ENCODE results near the gene LILRA5.
"Not testable (repeated sequence)": the region's sequence is repeated elsewhere in the genome, so short reads cannot be mapped to it uniquely, and the experiment has no call there.

The LILRA5 gene

DNA sequence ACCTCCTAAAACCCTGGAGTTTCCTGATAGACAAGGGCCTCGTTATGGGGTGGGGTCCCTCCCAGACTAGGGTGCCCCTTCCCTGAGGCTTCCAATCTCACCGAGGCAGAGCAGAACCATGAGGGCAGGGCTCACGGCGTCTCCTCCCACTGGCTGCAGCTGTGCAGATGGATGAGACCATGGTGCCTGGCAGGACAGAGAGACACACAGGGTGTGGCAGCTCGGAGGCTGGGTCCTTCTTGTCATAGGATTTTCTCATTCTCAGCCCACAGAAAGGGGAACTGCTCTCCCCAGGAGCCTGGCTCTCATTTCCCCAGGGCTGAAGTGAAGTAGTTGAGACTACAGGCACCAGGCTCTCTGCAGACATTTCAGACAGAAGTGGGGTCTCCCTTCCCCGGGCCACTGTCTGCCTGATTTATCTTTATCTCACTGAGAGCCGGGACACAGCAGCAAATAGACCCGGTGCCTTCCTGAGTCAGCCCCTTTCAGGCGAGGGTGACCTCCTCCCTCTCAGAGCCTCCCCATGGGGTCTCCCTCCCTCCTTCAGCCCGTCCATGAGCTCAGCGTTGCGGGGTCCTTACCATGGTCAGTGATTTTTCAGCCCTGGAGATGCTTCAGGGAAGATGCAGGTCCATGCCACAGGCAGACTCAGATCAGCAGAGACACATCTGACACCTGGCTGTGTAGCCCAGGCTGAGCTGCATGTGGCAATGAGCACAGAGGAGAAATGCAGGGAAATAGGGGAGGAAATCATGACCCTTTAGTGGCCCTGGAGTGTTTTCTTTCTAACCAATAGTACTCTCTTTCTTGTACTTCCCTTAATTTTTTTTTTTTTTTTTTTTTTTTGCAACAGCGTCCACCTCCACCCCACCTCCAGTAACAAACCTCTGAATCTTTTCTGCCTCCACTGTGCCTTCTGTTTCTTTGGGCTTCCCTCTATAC, at the start of gene LILRA5:
LILRA5 (minus strand) TSS at position 731 of the 942 bp plus-strand sequence; CDS start at position 584, 147 bp downstream.
- DNase-seq (ENCODE audit: low spot score) = no peak

DNA sequence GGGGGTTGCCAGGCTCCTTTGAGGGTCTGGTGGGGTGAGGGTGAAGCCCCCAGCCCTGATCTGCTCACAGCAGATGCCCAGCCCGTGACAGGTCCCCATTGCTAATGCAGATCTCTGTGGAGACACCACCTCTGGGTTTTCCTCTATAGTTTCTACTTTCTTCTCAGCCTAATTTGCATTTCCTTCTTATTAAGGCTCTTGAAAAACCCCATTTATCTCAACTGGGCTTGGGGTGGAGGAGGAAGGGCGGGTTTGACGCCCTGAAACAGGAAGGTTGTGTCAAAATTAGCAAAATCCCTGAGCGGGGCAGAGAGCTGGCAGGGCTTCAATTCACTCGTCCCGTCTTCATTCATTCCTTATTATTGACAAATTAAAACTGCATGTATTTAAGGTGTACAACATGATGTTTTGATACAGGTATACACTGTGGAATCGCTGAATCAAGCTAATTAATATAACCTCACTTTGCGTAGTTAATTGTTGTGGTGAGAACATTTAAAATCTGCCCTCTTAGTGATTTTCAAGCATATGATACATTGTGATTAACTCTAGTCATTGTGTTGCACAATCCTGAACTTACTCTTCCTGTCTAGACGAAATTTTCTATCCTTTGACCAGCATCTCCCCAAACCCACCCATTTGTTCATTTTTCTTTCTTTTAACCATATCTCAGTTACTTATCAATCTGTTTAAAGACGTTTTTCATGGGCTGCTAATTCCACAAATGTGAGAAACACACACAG, 48.9 kb upstream of the LILRA5 start:
- not testable (repeated sequence) for DNase-seq (ENCODE audit: low spot score)

DNA sequence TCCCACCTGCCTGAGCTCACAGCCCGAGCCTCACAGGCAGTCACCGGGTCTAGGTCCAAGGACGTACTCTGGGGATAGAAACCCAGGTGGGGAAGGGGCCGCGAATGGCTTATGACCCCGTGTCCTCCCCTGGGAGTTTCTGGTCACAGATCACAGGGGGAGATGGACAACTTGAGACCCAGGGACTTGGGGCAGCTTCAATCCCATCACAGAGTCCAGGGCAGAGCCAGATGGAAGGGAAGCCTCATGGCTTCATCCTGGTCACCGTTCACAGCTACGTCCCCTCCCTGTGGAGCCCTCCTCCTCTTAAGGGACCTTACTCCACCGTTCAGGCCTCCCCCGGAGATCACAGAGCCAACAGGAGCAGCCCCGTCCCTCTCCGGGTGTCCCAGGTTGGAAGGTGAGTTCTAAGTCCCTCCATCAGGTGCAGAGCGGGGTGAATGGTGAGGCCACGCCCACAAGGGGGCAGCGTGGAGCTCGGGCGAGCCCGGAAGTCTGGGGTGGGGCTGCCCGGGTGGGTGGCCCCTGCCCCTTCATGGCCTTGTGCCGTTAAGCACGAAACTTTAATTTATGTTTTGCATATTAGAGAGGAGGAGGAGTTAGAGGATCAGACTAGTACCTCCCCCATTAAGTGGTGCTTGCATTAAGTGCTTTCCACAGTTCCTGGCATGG, 46.3 kb upstream of the LILRA5 start:
- peak; percentile 58 for DNase-seq (ENCODE audit: low spot score)

DNA sequence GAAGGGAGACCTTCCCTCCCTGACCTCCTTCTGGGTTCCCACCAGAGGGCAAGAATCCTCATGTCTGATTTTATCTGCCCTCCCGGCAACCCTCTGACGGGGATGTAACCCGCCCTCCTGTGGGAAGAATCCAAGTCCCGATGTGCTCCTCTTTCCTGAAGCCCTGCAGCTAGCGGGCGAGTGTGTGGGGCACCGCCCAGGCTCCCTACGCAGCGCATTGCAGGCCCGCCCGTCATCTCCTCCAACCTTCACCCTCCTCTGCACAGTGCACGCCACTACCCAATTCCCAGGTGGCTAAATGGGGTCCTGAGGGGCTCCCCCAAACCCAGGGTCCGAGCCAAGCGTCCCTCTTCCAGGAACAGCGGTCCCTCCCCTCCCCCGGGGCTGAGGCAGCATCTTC, 44.4 kb upstream of the LILRA5 start:
- DNase-seq (ENCODE audit: low spot score) = no peak

DNA sequence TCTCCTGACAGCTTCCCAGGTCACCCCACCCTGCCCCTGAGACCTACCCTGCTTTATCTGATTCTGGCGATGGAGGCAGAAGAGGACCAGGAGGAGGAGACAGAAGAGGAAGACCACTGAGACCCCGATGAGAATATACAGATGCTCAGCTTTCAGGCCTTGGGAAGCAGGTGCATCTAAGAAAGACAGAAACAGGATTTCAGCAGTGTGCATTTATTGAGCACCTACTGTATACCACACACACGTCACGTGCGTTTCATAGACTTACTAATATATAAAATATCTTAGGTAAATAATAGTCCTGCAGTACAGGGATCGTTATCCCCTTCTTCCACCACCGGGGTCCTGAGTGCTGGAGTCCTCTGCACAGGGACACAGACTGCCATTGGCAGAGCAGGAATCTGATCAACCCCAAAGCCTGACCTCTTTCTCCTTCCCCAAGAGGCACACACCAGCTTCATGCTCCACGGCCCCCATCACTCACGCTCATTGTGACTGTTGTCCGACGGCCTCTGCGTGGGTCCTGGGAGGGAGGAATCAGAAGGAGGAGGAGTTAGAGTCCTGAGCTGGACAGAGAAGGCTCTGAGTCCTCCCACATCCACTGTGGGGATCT, 43.6 kb upstream of the LILRA5 start:
- no peak for DNase-seq (ENCODE audit: low spot score)

DNA sequence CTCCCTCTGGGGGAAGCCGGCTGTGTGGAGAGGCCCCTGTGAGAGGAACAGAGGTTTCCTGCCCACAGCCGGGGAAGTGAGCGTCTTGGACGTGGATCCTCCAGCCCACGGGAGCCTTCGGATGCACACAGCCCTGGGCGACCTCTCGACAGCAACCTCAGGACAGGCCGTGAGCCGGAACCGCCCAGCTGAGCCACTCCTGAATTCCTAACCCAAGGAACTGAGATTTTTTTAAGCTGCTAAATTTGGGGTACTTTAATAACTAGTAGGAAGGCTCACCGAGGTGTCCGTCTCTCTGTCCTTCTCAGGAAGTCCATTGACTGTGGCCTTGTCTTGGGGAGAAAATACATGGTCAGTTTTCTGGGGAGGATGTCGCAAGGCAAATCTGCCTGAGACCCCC, 42.7 kb upstream of the LILRA5 start:
- DNase-seq (ENCODE audit: low spot score) = no peak

DNA sequence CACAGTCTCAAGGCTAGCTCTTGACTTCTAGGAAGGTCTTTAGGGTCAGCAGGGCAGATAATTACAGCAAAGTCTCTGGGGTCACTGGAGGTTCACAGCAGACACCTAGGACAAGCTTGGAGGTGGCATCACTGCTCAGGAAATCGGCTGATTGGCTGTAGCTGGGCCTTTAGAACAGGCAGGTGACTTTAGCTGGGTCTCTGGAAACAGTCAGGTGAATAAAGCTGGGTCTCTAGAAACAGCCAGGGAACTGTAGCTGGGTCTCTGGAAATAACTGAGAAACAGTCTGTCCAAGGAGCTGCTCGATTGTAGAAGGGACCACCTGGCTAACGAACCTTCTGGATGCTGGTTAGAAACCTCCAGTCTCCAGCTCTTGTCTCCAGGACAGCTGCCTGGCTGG, 41.8 kb upstream of the LILRA5 start:
- no peak for DNase-seq (ENCODE audit: low spot score)

DNA sequence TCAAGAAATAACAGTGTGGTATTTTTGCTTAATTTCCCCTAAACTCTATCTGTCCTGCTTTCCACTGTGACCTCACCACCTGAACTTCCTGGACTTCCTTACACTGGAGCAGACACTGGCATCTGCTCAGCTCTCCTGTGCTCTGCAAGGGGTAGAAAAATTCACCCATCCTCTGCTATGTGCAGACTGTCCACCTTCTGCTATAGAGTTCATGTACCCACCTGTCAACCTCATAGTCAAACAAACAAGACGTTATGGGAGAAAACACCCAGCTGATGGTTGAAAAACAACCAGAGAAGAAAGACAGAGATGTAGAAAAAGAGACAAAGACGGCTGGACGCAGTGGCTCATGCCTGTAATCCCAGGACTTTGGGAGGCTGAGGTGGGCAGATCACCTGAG, 39.6 kb upstream of the LILRA5 start:
- DNase-seq (ENCODE audit: low spot score) = no peak

DNA sequence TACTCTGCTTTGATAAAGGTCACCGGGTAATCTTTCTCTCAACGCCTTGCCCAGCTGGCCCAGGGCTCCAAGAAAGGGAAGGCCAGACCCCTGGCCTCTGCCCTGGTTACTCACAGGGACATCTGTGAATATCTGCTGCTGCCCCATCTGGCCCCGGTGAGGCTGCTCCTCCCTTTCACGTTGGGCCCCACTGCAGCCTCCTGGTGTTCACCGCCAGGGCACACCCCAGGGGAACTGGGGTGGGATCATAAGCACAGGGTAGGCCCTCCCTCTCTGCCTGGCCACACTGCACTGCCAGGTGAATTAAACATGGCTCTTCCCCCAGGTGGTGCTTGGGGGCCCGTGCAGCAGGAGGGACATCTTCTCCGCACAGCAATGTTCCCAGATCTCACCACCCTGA, 39.1 kb upstream of the LILRA5 start:
- DNase-seq (ENCODE audit: low spot score) = no peak

DNA sequence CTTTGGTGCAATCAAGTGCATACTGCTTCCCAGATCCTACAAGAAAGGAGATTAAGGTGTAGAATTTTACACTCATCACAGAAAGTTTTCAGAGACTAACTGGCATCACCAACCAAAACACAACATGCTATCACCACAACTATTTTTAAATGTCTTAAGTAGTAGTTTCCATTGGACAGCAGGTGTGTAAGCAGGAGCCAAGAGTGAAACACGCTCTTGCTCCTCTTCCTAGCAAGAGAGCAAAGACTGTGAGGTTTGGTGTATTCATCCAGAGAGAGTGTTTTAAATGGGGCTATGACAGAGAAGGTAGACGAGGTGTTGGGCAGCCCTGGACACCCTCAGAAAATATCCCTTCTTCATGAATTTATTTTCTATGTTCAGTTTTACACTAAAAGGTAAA, 38.5 kb upstream of the LILRA5 start:
- DNase-seq (ENCODE audit: low spot score) = no peak

DNA sequence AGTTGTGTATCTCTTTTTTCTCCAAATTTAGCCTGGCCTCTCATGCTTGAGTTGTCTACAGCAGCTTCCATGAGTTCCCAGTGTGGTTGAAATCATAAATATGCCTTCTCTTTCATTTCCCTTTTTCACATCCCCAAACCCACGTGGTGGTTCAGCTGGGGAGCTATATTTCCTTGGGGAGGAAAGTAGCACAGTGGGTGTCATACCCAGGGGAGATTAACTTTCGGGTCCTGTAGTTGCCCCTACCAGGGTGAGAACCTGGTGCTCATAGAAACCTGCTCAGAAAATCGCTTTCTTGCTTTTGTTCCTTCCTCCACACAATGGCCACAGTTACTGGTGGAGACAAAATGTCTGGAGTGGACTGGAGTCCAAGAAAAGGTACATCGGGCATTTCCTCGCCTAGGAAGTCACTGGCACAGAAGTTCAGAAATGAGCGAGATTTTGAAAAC, 33.0 kb upstream of the LILRA5 start:
- DNase-seq (ENCODE audit: low spot score) = no peak

DNA sequence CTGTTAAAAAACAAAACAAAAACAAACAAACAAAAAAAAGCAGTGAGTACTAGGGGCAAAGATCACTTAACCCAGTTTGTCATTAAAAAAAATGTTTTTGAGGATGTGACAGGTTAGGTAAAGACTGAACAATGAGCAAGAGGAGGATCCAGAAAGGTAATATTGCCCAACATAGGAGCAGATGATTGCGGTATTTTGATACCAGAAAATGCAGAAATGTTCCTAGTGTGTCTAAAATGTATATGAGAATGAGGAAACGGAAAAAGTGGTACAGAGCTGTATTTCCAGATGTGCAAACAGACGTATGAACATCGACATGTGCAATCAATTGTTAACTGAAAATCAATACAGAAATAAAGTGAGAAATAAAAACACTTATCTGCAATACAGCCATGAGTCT, 30.9 kb upstream of the LILRA5 start:
- no peak for DNase-seq (ENCODE audit: low spot score)

DNA sequence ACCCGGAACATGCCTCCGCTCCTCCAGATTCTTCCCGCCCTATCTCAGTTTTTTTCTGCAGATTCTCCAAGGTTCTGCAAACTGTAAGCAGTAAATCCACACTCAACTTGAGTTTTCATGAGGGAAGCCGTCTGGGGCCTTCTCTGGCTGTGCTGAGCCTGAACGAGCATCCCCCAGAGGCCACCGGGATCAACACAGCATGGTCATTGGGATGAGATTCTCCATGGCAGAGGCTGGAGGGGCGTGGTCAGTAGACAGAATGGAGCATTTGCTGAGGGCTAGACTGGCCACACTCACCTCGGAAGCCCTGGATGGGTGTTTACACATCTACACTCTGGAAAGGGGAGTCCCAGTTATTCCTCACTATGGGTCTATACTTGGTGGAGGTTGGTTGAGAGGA, 28.3 kb upstream of the LILRA5 start:
- DNase-seq (ENCODE audit: low spot score) = no peak

DNA sequence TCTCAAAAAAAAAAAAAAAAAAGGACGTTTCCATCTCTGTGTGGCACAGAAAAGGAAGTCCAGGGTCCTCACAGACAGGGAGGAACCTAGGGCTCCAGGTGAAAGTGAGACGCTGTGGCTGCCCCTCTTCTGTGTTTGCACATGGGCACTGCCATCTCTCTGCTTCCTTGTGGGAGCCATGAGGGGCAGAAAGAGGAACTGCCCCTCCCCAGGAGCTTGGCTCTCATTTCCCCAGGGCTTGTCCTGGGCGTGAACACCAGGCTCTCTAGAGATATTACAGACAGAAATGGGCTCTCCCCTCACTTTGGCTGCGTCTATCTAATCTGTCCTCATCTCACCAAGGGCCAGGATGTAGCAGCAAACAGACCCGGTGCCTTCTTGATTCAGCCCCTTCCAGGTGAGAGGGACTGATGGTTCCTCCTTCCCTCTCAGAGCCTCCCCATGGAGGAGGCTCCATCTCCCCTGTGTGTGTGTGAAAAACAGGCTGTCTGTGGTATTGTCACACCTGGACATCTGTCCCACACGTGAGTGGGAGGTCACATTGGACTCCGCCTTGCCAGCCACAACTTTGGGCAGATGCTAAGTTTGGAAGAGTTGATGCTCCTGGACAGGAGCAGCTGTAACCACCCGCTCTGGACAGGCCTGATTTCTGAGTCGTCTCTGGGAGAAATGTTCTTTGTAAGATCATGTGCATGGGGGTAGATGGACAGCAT, 26.8 kb upstream of the LILRA5 start:
- no peak for DNase-seq (ENCODE audit: low spot score)

DNA sequence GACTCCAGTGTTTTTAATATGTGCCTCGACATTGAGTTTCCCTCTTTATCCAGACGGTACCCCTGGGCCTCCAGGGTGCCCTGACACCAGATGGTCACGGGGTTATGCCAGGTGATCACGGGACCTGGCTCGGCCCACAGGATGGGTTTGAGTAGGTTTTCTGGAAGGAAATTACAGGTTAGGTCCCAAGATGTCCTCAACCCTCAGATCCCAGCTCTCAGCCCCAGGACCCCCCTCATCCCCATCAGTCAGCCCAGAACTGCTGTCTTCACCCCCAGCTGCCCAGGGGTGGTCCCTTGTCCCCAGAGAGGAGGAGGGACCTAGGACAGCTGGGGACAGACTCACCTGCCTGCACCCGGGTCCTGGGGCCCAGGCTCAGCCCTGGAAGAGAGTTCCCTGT, 25.6 kb upstream of the LILRA5 start:
- no peak for DNase-seq (ENCODE audit: low spot score)

DNA sequence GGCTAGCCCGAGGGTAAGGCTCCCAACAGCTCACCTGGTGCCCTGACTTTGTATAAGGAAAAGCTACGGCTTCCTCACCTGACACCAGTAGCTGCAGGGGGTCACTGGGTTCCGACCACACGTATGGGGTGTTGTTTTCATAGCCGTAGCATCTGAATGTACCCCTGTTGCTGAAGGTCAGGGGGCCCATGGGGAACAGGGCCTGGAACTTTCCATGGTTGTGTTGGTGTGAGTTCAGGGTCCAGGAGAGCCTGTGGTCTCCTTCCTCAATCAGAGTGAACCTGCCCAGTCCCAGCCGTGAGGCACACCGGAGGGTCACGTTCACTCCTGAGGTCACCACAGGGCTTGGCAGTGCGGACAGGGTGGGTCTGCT, 24.9 kb upstream of the LILRA5 start:
- DNase-seq (ENCODE audit: low spot score) = no peak

DNA sequence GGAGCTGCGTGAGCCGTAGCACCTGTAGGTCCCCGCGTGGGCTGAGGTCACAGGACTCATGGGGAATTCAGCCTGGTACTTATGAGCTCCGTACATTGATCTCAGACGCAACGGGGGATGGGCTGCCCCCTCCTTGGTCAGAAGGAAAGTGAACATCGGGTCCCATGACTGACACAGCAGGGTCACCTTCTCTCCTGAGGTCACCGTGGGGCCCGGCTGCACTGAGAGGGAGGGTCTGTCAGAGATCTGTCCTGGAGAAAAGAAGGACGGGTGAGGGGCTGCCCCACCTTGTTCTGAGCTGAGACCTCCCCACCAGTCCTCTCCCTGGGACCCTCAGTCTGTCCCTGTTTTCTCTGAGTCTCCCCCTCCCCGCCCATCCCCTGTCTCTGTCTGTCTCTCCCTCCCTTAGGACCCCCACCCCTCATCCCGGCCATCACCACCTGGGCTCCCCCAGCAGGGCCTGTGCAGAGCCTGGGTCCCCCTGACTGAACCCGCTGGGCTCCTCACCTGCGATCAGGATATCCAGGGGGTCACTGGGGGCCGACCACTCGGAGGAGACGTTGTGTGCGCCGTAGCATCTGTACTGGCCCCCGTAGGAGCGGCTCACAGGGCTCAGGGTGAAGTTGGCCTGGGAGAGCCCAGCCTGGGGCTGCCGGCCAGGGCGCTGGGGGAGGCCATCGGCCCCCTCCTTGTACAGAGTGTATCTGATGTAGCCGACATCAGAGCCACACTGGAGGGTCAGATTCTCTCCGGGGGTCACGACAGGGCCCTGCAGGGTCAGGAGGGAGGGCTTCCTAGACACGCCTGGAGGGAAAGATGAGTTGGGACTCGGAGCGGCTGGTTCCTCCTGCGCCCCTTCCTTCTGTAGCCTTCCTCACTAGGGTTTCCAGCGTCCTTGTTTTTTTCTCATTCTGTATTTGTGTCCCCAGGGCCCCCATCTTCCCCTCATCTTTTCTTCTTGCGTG, 24.2 kb upstream of the LILRA5 start:
- DNase-seq (ENCODE audit: low spot score) = no peak

DNA sequence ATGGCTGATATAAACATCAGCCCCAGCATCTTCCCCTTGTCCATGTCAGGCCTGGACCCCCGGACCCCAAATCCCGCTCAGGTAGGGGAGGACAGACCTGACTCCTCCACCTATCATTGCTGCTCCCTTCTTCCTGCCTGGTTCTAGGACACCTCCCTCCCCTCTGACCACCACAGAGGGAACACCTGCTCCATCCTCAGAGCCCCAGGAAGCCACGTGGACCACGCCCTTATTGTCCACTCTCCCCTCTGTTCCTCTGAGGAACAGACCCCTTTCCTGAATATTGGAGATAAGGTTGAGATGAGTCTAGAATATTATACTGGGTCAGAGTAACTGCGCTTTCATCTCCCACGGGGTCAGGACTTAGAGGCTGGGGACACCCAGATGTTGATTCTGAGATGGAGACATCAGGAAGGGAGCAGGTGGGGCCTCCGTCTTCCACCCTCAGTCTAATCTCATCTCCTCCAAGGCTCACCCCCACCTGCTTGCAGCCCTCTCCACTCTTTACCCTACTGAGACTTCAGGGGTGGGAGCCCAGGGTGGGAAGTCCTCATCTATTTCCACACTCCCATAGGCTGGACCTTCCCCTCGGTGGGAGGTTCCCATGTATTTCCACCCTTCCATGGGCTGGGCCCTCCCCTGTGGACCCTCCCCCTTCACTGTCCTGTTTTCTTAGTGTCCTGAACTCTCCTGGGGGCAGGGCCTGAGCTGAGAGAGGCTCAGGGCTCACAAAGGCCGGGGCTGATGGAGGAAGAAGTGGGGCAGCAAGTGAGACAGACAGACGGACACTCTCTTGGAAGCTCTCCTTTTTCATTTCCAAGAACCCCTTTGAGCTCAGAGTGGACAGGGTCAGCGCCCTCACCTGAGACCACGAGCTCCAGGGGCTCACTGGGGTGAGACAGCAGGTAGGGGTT, 23.3 kb upstream of the LILRA5 start:
- DNase-seq (ENCODE audit: low spot score) = no peak

DNA sequence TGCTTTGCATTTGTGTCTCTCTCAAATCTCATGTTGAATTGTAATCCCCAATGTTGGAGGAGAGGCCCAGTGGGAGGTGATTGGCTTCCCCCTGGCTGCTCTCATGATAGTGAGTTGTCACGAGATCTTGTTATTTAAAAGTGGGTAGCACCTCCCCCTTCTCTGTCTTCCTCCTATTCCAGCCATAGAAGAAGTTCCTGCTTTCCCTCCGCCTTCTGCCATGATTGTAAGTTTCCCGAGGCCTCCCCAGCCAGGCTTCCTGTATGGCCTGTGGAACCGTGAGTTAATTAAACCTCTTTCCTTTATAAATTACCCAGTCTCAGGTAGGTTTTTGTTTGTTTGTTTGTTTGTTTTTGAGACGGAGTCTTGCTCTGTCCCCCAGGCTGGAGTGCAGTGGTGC, 22.2 kb upstream of the LILRA5 start:
- no peak for DNase-seq (ENCODE audit: low spot score)

All from activated CD4-positive, alpha-beta T cell treated with anti-CD3 and anti-CD28 coated beads, Interleukin-2, Interleukin-4, amounts not matched to agents 100 ng/mL and 50 ng/mL, durations not matched to agents 16 hours and 8 hours (primary cell).